UCSD-AML1 (cell line): ENCODE data around the gene KIAA0319L.

Experiments
- DNase-seq: peaks from one replicate; lab custom pipeline; 2025; ENCODE audit not compliant: unreplicated experiment; lab: John Stamatoyannopoulos, UW

KIAA0319L gene

DNA sequence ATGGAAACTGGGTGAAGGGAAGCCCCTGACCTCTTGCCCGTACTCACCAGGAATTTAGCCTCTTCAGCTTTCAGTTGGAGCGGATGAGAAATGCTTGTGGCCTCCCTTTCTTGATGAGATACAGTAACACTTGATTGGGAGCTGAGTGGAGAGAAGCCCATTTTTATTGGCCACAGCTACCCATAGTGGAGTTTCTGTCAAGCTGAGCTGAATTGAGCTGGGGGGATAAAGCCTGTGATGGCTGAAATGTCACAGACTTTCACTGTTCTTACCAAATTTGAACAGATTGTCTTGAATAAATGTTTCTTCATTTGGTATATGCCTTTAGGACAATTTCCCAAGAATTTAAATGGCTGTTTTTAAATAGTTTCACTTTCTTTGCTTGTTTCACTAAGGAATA is 162.8 kb downstream of the KIAA0319L start:
- DNase-seq, result no peak

DNA sequence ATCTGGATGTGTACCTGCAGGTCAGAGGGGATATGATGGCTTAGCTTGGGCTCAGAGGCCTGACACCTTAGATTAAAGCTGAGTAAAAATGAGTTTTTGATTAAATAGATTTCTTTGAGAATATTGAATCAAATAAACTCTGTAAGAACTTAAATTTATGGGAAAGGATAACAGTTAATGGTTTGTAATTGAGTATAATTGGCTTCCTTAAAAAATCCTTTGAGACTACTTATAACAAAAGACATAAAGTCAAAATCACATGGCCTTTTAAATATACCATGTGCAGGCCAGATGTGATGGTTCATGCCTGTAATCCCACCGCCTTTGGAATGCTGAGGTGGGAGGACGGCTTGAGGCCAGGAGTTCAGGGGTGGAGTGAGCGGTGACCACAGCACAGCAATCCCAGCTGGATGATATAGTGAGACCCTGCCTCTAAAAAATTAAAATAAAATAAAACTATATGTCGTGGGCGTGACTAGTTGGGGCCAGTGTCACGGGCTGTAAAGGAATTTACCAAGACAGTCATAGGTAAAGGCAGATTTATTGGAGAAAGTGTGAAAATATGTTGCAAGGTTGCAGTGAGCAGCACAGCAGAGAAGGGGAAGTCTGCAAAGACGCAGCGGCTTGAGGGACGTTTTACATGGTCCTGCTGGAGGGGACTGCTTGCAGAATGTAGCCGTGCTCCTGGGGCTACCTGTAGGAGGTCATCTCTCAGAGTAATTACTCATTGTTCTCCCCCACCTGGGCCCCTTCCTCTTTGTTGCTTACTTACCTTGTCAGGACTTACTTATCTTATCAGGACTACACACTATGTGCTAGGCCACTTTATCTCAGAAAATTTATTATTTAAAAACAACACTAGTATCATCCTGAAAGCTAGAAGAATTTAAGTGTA is 166.4 kb downstream of the KIAA0319L start:
- DNase-seq, result no peak

DNA sequence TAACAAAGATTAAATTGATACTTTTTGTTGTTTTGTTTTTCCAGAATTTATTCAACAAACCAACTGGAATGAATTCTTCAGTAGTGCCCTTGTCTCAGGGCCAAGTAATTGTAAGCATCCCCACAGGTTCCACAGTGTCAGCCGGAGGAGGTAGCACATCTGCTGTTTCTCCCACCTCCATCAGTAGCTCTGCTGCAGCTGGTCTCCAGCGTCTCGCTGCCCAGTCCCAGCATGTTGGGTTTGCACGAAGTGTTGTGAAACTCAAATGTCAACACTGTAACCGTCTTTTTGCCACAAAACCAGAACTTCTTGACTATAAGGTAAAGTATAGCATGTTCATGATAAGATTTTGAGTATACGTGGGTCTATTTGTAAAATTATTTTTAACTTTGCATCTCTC is 170.2 kb downstream of the KIAA0319L start:
- DNase-seq, result no peak

DNA sequence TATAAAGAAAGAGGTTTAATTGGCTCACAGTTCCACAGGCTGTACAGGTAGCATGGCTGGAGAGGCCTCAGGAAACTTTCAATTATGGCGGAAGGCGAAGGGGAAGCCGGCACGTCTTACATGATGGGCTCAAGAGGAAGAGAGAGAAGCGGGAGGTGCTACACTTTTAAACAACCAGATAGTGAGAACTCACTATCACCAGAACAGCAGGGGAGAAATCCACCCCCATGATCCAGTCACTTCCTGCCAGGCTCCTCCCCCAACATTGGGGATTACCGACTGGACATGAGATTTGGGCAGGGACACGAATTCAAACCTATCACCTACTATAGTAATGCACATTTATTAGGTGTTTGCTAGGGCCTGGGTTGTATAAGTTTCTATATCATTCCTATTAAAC is 170.9 kb downstream of the KIAA0319L start:
- DNase-seq, result no peak
